Superior temporal gyrus (tissue), 1 donor: ENCODE measurements around the gene RTP4.
"Not testable (repeated sequence)": the region's sequence is repeated elsewhere in the genome, so short reads cannot be mapped to it uniquely, and the experiment has no call there.

Experiments
- DNase-seq: peaks from one replicate; pipeline ENCODE4 v3.0.0-alpha.2; 2016; ENCODE audit errors: extremely low spot score

RTP4 gene

GRCh38 chr3:187369089-187369447 is 883 bp downstream of the RTP4 start:
- DNase-seq: no peak

DNA sequence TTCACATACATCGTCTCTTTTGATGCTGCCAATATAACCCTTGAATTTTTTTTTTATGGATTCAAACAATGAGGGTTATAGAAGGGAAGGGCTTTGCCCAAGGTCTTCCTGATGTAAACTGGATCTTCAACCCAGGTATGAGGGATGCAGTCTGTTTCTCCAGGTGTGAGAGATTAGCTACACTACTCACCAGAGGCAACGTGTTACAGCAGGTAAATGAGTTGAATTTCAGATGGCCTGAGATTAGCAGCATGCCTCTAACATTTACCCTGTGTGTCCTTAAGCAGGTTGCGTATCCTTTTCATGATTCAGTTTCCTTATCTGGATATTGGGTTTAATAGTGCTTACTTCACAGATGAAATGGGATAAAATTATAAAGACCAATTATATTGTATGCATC is 1.9 kb downstream of the RTP4 start:
- no peak for DNase-seq

DNA sequence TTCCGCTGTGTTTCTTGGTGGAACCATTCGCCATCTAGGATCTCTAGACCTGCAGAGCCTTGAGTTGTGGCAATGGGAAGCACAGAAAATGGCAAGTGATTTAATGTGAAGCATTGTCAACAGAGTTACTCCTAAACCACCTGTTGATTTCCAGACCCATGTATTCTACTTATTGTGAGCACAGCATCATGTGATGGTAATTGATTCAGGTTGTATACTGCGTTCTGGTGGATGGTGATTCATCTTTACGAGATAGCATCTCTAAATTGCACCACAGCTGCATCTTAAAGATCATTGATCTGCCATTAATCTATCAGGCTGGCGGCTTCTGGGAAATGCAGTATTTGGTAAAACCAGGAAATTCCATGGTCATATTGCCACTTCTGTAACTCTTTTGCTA is 7.4 kb downstream of the RTP4 start:
- DNase-seq: no peak

DNA sequence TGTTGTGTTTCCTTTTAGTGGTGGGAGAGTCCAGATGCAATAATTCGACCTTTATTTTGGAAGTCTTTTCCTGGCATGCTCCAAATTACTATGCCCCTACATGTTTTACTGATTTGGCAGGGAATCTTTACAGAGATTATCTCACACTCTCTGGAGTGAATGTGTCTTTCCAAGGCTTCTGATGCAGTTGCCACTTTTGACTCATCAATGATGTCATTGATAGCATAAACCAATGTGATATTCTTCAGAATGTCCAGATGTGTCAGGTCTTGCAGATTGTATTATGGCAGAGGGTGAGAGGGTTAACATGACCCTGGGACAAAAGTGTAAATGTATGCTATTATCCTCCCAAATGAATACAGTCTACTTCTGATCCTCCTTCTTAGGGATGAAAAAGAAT is 9.7 kb downstream of the RTP4 start:
- DNase-seq: no peak

DNA sequence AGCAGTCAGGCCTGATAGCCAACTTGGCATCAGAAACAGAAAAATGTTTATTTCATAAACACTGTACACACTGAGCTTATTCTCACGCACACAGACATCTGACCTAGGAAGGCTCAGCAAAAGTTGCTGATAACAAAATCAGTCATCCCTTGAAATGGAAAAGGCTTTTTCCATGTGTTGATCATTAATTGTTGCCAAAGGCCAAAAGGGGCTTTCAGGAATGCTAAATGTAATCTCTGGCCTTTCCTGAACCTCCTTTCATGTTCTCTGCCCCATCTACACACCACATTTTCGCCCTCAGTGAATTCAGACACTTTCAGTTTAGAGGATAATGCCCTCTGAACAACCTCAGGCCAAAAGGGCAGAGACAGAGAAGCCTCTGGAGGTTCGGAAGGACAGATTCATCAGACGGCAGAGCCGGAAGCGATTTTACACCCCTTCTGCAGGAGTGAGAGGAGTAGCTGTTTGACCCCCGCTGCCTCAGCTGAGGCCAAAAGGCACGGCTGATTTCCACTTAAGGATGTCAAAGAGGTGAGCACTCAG is 14.5 kb downstream of the RTP4 start:
- no peak for DNase-seq

- no peak for DNase-seq
These were observed 15.1 kb downstream of the RTP4 start for GRCh38 chr3:187383246-187383645.

GRCh38 chr3:187385296-187385695 is 17.1 kb downstream of the RTP4 start:
- no peak for DNase-seq

- no peak for DNase-seq
These were observed 28.5 kb downstream of the RTP4 start for GRCh38 chr3:187396661-187397060.

GRCh38 chr3:187398955-187399354 is 30.8 kb downstream of the RTP4 start:
- DNase-seq: no peak

DNA sequence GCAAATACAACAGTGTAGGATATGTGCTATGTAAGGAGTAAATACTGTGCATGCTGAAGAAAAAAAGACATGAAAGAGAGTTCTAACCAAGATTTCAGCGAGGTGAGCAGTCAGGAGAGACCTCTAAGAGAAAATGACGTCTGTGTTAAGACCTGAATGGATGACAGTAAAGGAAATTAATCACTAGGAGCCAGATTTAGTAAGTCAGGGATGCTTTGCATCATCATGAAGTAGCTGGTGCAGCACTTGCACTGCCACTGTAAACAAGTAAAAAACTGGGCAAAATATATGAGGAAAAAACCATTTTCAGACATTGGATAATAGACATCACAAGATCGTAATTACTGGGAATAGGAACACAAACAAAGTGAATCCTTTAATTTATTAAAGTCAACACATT is 32.6 kb downstream of the RTP4 start:
- no peak for DNase-seq

DNA sequence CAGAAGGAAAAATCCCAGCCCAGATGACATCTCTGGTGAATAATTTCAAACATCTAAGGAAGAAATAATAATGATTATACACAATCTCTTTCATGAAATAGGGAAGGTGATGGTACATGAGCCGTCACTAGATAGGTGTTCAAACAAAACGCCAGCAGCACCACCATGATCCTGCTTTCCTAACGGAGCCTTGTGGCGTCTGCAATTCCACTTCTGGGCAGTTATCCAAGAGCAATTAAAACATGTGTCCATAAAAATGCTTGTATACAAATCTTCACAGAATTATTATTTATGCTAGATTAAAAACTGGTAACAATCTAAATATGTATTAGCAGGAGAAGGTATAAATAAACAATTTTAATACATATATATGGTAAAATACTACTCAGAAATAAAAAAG is 33.7 kb downstream of the RTP4 start:
- DNase-seq: no peak

DNA sequence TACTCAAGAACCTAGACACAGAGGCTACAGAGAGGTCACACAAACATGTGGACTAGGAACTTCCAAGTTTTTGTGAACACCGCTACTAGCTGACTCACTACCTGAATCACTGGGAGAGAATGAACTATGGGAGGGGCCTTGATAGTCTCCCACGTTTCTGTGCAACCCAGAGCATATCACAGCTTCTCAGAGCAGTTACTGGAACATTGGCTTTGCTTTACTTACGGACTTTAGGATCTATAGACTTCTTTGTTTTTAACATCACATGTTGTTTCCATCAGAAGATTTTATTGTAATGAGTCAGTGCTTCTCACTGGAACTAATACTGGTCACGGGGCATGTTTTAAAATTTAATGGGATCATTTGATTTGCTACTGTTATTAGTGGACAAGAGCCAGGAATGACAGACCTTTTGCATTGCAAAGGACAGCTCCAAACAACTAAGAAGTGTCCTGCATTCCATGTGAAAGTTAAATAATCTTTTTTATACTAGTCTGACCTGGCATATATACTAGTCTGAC is 35.6 kb downstream of the RTP4 start:
- no peak for DNase-seq

- DNase-seq: no peak
These were observed 38.7 kb downstream of the RTP4 start for GRCh38 chr3:187406927-187407326.

GRCh38 chr3:187411991-187412781 is 44.0 kb downstream of the RTP4 start:
- DNase-seq: not testable (repeated sequence)
